Activated CD4-positive, alpha-beta T cell treated with anti-CD3 and anti-CD28 coated beads for 48 hours (primary cell): Measurements from ENCODE around the gene SALL2.

Source experiments
- DNase-seq: peaks from one replicate; pipeline ENCODE4 v3.0.0-alpha.2; 2020

Gene SALL2

GRCh38 chr14:21476925-21477681 is 49.0 kb downstream of the SALL2 start, which contains the start of the genes RAB2B and TOX4:
RAB2B (minus strand) TSS chr14:21476959; CDS start chr14:21476872, 87 bp downstream.
TOX4 (plus strand) TSS chr14:21477195; CDS start chr14:21477279, 84 bp downstream.
- DNase-seq, result peak; percentile 95

GRCh38 chr14:21476523-21476924 is 49.6 kb downstream of the SALL2 start:
- DNase-seq, result no peak

- DNase-seq, result no peak
Measured at GRCh38 chr14:21475767-21476522, 50.2 kb downstream of the SALL2 start.
